GM21360 (cell line): ENCODE data around the gene MX1.

Experiments used
- ATAC-seq: cut with Tn5 transposase; IDR thresholded peaks from one replicate; pipeline ENCODE4 v1.9.1; 2021; ENCODE audit warnings: mild to moderate bottlenecking, moderate library complexity; ENCODE audit not compliant: unreplicated experiment

Gene MX1

DNA sequence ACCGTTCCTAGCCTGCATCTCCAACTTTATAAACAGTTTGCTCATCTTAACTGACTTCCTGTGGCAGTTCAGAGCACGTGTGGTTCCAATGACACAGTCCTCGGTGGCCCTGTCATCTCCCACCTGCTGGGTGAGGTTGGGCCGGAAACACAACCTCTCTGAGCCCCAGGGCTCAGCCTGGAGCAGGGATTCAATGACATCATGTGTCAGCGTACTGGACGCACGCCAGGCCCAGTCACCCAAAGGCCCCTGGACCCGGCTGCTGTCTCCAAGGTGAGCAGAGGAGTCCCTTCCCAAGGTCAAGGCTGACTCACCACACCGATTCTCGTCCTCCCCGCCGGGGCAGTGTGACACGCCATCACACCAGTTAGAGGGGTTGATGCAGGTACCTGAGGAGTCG, 62.0 kb downstream of the MX1 start:
- ATAC-seq: no peak

DNA sequence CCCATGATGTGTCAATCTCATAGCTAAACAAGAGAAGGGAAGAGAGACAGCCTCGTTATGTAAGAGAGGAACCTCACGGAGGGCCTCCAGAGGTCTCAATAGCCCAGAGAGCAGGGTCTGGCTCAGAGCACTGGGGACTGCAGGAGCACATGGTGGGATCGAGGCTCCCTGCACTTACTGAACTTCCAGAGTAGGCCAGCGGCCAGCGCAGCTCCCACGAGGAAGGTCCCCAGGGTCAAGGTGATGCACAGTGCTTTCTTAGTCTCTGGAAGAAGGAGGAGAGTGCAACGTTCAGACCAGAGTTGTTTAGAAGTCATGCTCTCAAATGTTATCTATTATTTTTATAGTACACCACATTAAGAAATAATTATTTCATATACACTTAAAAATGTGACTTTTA, 63.3 kb downstream of the MX1 start:
- ATAC-seq: no peak

DNA sequence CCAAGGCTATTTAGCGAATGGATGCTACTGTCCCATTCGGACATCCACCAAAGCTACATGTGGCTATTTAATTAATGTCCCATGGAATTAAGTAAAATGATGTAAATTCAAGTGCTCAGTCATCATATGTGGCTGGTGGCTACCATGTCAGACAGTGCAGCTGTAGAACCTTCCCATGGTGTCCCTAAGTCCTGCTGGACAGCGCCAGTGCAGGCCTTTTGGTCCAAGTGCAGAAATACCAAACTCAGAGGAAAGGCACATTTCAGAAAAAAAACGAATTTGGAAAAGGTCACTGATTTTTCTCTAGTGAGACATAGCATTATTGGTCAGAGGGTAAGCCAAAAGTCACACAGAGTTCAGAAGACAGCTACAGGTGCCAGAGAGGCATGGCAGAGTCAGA, 64.3 kb downstream of the MX1 start:
- no peak for ATAC-seq

DNA sequence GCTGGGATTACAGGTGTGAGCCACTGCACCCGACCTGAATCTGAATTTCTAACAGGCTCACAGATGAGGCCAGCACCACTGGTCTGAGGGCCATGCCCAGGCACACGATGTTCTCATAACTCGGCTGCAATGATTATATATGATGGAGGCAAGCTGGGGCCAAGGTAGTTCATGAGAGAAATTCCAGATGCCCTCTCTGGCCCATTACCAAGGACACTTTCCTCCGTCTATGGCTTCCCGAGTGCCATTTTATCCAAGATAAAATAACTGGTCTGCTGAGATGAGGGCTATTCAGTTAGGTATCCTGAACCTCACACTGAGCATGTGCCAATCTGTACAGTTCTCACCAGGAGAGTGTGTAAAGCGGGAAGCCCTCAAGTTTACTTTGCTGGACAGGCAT, 65.4 kb downstream of the MX1 start:
- no peak for ATAC-seq

DNA sequence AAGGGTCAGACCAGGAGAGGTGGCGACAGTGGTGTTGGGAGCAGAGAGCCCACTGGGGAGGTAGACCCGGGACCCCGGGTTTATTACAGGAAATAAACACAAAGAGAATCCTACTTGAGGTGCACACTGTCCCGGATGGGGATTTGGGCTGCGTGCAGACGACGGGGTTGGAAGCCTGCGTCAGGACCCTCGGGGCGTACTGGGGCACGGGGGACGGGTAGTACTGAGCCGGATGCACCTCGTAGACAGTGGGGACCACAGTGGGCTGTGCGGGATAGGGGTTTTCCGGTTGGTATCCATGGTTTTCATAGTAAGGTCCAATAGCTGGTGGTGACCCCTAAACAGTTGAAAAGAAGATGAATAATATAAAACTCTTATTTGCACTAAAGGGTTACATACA, 68.2 kb downstream of the MX1 start:
- no peak for ATAC-seq

DNA sequence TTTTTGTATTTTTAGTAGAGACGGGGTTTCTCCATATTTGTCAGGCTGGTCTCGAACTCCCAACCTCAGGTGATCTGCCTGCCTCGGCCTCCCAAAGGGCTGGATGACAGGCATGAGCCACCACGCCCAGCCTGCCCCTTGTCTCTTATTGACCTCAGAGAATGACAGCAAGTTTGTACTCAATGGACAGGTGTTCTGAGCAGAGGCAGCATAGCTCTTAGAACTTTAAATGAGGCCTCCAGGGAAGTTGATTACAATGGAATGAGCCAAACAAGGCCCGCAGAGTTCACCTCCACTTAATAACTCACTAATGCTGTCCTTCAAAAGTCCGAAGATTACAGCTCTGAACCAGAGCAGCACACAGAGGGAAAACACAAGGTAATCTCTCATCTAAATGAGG, 71.0 kb downstream of the MX1 start:
- ATAC-seq: no peak

DNA sequence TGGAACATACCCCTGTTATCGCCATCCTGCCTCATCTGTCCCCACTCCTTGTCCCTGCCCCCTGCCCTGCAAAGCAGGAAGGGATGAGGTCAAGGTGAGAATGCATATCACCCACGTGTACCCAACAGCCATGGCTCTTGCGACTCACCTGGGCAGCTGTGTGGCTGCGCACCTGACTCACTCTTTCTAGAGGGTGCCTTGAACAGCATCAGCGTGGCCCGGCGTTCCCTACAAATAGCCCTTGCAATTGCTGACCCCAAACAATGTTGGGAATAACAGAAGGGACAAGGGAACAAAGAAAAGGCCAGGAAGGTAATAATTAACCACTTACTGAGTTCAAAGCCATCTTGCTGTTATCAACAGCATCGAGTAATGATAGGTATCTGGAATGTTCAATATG, 71.7 kb downstream of the MX1 start:
- ATAC-seq: no peak

DNA sequence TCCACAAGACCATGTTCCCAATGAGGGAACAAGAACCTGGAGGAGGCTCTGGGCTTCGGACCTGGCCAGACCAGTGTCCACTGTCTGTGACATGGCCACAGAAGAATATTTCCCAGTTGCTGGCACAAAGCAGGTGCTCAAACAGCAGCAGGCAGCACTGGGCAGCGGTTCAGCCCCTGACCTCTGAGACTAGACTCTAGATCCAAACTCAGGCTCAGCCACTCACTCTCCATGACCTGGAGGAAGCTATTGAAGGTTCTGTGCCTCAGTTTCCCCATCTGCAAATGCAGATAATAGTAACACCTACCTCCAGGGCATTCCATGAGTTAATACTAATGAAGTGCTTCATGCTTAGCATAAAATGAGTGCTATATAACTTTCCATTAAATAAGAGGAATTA, 73.9 kb downstream of the MX1 start:
- no peak for ATAC-seq

DNA sequence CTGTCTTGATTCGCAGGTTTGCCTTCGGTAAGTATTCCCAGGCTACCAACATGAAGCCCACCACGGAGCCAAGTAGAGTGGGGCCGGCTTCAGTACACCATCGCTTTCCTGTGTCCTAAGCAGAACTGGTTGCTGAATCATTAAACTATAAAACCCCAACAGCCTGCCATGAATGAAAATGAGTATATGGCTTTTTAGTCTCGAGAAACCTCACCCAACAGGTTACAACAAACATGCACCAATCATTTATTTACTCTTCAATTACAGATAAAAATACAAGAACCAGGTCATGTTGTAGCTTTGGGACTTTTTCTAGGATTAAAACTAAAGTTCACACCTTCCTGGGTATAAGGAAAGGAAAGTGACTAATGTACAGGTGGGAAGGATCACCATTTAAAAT, 74.3 kb downstream of the MX1 start:
- ATAC-seq: no peak

DNA sequence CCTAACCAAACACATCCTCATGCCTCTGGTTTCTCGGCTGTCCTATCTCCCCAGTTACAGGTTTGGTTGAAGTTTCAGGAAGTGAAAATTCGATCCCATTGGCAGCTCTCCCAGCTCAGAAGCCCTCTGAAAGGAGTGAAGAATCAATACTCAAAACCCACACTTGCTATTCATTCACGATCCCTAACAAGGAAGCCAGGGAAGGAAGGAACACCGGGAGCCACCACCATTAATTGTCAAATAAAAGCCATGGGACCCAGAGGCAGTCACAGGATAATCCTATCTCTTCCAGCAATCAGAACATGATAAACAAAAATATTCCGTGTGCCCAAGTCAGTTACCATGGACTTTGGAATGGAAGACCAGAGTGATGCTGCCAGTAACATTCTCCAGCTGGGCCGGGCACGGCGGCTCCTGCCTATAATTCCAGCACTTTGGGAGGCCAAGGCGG, 74.9 kb downstream of the MX1 start:
- no peak for ATAC-seq

DNA sequence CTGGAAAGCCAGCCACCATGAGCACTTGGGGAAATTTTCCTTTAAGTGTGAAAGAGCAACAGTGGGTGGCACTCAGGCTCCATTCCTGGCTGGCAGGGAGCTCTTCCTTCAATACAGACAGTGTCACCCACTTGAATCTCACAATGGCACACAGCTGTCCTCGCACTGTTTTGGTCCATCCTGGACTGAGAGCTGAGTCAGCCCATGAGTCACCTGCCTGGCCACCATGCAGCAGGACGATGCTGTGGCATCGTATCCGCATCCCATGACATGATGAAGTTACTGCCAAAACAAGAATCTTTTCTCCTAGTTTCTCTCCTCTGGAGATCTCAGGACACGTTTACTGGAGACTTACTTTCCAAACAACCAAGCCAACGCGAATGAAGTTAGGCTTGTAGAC, 75.9 kb downstream of the MX1 start:
- ATAC-seq: no peak

DNA sequence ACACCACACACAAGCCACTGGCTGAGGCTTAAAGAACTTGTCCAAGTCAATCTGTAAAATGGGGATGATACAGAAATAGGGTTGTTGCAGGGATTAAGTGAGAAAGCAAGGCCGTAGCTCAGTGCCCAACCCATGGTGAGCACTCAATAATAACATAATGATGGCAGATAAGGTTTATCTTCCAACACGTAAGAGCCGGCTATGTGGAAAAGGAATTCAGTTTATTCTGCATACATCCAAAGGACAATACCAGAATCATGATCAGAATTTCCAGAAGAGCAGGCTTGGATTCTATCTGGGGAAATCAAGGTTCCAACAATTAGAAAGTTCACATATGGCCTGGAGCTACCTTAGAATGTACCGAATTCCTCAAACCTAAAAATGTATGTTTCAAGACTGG, 77.3 kb downstream of the MX1 start:
- no peak for ATAC-seq

DNA sequence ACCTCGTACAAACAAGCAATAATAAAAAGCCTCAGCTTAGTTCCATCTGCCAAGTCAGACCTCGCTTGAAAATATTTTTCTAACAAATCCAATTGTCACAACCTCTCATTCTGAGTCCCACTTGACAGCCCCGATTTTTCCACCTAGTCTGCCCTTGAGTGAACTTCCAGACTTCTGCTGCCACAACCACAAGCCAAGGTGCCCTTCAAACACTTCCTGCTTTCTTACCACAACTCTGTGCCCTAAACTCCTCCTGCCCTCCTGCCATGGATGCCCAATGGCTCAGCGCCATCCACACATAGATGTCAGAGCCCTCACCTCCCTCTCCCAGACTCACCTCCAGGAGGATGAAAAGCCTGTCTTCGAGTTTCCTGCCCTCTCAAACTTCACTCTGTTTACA, 78.0 kb downstream of the MX1 start:
- ATAC-seq: no peak

DNA sequence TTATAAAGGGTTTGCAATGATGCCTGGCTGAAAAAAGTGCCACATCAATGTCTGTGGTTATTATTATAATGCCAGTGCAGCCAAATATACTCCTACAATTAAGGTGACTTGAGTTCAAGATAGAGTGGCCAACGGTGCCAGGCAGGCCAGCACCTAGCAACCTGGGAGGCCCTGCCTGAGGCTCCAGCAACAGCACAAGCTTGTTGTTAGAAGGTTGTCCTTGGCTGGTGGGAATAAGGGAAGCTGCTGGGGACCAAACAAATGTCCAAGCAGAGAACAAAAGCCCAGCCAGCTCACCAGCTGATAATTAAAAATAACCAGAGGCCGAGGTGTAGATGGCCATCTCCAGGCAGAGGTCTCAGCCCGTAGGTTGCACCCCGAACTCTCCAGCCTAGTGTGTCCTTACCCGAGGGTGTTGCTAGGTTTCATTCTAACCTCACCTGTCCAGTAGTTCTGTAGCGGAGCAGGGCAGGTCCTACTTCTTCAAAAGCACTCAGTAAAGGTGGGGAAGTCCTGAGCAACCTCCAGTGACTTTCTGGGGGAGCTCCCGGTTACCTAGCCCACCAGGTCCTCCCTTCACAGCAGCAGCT, 80.1 kb downstream of the MX1 start:
- ATAC-seq: no peak

DNA sequence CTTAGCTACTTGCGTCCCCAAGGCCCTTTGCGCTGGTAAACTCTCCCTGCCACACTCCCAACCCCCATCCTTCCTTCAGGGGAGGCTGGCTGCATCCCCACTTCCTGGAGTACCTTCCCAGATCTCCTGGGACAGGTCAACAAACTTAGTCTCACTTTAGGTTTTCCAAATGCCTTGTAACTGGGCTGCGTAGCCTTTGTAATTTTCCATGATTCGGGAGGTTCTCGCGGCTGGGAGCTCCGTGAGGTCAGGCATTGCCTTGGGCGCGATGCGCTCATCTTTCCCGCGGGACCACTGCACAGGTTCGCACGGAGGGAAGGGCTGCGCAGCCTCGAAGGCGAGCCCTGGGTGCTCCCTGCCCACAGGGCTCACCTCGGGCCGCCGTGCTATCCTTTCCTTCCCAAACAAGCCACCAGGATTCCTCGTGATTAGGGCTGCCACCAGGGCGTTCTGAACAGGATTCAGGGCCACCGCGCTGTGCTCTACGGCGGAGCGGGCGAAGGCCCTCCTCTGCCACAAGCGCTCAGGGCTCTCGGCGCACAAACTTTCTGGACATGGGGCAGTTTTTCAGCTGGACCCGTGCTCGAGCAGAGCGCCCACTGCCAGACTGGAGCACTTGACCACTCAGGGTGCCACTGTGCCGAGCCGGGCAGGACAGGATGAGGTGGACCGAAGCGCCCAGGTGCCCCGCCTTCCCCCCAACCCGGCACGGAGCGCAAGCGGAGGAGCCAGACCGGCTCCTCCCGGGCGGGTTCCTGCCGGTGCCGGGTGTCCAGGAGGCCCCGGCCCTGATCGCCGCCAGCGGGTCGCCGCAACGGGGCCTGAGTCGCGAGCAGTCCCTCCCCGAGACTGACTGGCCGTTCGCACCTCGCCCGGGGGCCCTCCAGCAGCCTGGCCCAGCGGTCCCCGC, 80.8 kb downstream of the MX1 start:
- ATAC-seq: no peak

DNA sequence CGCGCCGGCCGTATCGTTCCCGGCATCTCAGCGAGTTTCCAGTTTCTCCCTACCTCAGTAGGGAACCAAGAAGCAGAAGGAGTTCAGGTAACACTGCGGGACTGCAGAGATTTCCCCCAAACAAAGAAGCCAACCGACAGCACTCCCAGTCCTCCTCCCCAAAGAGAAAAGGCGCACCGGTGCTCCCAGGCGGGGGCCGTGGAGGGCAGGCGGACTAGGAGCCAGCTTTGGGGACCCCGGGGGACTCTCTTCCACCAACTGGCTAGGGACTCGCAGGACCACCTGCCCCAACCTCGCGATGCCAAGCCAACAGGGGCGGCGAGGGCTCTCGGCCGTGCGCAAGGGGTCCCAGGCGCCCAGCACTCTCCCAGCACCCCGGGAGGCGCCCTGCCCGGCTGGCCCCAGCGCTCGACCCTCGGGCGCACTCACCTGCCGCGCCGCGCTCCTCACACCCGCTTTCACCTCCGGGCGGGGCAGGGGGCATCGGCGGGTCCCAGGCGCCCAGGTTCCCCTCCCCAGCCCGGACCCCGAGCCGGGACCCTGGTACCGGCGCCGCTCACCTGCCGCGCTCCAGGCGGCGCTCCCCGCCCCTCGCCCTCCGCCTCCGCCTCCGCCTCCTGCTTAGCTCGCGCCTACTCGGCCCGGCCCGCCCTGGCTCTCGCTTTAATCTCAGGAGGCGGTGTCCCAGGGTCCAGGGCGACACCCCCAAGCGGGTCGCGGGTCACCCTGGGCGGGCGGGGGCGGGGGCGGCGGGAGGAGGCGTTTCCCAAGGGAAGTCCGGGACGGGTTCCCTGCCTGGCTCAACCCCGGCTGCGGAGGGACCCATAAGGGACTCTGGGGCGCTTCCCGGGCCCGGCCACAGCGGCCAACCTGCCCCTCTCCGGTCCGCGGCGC, 81.7 kb downstream of the MX1 start, which contains the start of gene TMPRSS2:
TSS of gene TMPRSS2 (minus strand) at position 638 of the 894 bp plus-strand sequence. CDS start 10,025 bp downstream, outside the sequence.
- no peak for ATAC-seq

DNA sequence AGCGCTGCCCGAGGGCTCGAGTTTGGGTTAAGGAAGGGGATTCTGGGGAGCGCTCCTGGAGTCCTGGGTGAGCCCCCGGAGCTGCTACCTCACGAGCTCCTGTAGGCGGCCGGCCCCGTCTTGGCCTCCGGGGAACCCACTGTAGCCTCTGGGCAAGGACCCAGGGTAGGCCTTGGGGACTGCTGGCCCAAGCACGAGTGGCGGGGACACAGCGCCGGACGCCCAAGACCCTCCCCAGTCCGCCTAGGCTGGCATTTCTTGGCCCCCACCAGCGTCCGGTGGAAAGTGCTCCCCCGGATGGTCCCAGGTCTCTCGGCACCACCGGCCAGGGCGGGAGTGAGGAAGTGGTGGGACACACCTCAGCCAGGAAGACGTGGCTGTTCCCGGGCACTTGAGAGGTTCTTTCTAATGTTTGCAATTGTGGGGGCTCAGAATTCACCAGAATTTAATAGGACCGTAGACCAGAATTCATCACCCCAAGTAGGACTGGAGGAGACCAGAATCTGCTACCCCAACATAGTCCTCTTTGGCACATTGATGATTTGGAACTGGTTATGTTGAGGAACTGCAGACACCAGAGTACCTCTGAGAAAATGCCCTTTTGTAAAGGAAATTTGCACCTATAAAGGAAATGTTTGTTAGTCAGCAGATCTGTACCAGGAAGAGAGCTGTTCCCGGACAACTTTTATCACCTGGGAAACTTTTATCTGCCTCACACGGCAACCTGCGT, 82.5 kb downstream of the MX1 start:
- no peak for ATAC-seq
